SK-N-DZ (cell line): ENCODE measurements around the gene FAM118A.
"Not testable (repeated sequence)": the region's sequence is repeated elsewhere in the genome, so short reads cannot be mapped to it uniquely, and the experiment has no call there.

Experiments used
- DNase-seq: peaks from one replicate; pipeline ENCODE4 v3.0.0-alpha.2; 2015; ENCODE audit warnings: low spot score

The FAM118A gene

GRCh38 chr22:45281010-45281409 lies 28.7 kb upstream of the FAM118A start:
- no peak for DNase-seq

- DNase-seq: no peak
Observed at GRCh38 chr22:45284705-45285262, 24.9 kb upstream of the FAM118A start, which contains the start of gene UPK3A. Gene UPK3A (plus strand): TSS chr22:45284949. CDS start chr22:45285014, 65 bp downstream.

GRCh38 chr22:45285263-45286058 lies 24.3 kb upstream of the FAM118A start:
- DNase-seq: no peak

GRCh38 chr22:45286854-45287551 lies 22.7 kb upstream of the FAM118A start:
- DNase-seq: no peak

- DNase-seq: peak; percentile 75
Observed at GRCh38 chr22:45290410-45290936, 19.3 kb upstream of the FAM118A start.

GRCh38 chr22:45291061-45291930 lies 18.4 kb upstream of the FAM118A start:
- DNase-seq: no peak

- no peak for DNase-seq
Observed at GRCh38 chr22:45291931-45292290, 17.8 kb upstream of the FAM118A start.

- DNase-seq: no peak
Observed at GRCh38 chr22:45292731-45293442, 16.8 kb upstream of the FAM118A start.

- no peak for DNase-seq
Observed at GRCh38 chr22:45294030-45294429, 15.7 kb upstream of the FAM118A start.

GRCh38 chr22:45295004-45295403 lies 14.7 kb upstream of the FAM118A start:
- not testable (repeated sequence) for DNase-seq

- no peak for DNase-seq
Observed at GRCh38 chr22:45295492-45295891, 14.2 kb upstream of the FAM118A start.

GRCh38 chr22:45296628-45297297 lies 13.0 kb upstream of the FAM118A start:
- DNase-seq: no peak

- DNase-seq: no peak
Observed at GRCh38 chr22:45298934-45299505, 10.7 kb upstream of the FAM118A start.

GRCh38 chr22:45302751-45303150 lies 7.0 kb upstream of the FAM118A start:
- no peak for DNase-seq

- DNase-seq: no peak
Observed at GRCh38 chr22:45303181-45303580, 6.6 kb upstream of the FAM118A start.

- DNase-seq: no peak
Observed at GRCh38 chr22:45304971-45305370, 4.8 kb upstream of the FAM118A start.

- no peak for DNase-seq
Observed at GRCh38 chr22:45305456-45306075, 4.2 kb upstream of the FAM118A start.

- no peak for DNase-seq
Observed at GRCh38 chr22:45306139-45306538, 3.6 kb upstream of the FAM118A start.

GRCh38 chr22:45308391-45308956 lies 1.3 kb upstream of the FAM118A start:
- DNase-seq: no peak
